ENCODE data around the gene CLASP1.
"Not testable (repeated sequence)": the region's sequence is repeated elsewhere in the genome, so short reads cannot be mapped to it uniquely, and the experiment has no call there.

The CLASP1 gene

DNA sequence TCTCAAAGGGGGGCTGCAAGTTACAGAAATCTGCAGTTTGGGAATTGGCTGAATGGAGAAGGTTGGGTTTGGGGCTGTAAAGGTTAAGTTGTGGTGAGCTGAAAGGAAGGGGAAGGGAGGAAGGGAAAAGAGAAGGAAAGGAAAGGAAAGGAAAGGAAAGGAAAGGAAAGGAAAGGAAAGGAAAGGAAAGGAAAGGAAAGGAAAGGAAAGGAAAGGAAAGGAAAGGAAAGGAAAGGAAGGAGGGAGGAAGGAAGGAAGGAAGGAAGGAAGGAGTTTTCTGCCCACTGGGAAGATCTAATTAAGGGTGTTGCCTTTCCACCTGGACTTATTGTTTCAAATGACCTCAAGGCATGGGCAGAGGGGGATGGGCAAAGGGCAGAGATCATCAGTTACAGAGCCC, 348.1 kb downstream of the CLASP1 start:
- not testable (repeated sequence) for DNase-seq

DNA sequence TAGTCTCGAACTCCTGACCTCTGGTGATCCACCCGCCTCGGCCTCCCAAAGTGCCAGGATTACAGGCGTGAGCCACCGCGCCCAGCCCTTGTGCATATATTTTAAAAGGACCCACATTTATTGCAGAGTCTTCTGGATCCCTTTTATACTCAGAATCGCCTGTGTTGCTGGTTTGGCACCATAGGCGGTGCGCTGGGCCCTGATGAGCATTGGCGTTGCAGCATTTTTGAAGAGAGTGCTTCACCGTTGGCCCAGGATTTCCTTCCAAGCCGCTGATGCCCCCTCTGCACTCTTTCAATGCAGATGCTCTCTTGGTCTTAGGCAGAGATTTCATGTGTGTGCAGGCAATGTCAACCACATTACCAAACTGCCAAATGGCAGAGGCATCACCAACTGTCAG, 350.8 kb downstream of the CLASP1 start:
- no peak for DNase-seq

DNA sequence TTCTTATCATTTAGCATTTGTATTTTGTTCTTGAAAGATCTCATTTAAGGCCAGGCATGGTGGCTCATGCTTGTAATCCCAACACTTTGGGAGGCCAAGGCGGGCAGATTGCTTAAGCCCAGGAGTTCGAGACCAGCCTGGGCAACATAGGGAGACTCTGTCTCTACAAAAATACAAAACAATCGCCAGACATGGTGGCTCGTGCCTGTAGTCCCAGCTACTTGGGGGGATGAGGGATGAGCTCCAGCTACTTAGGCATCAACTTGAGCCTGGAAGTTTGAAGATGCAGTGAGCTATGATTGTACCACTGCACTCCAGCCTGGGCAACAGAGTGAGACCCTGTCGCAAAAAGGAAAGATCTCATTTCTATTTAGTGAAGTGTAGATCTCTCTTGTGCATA, 351.4 kb downstream of the CLASP1 start:
- not testable (repeated sequence) for DNase-seq

DNA sequence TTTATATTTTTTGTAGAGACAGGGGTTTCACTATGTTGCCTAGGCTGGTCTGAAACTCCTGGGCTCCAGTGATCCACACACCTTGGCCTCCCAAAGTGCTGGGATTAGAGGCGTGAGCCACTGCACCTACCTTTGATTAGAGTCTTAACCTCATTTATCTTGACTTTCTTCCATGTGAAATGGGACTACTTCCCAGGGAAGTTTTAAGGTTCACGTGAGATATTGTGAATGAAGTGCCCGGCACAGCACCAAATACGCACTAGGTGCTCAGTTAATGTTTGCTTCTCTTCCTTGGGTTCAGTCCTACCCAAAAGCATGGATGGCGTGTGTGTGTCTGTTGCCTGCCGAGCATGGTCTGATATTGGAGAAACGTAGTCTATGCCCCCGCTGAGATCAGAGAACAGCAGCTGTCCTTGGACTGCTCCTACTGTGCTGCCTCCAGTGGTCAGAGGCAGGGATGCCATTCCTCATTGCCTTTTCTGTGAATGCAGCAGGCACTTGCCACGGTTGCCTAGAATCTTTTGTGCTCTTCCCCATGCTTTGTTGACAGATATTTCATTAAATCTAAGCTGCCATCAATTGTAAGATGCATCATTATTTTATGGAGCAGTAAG, 351.9 kb downstream of the CLASP1 start:
- peak; percentile 83 for DNase-seq

DNA sequence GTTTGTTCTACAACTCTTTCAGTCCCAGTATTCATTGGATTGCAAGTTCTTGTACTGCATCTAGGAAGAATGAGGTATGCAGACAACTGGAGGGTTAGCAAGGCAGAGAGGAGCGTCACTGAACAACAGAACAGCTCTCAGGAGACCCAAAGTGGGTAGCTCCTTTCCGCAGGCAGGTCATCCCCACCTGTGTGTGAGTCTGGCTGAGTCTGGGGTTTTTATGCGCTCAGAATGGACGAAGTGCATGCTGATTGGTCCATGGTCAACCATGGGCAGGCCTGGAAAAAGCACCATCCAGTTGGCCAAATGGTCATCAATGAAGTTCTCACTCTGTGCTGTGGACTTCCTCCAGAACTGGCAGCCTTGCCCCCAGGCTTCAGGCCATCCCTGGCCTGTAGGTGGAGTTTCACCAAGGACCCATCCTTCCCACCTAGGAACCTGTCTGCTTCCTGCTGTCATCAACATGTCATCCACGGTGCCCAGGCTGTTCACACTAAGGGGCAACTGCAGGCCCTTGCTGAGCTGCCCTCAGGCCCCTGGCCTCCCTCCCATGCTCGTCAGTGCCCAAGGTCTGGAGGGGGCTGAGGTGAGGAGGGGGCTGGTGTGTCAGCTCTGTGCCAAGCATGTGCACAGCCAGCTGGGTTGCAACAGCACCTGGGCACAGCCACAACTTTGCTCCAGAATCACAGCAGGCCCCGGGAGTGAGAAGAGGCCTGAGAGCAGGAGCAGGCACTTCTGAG, 353.2 kb downstream of the CLASP1 start:
- no peak for DNase-seq

DNA sequence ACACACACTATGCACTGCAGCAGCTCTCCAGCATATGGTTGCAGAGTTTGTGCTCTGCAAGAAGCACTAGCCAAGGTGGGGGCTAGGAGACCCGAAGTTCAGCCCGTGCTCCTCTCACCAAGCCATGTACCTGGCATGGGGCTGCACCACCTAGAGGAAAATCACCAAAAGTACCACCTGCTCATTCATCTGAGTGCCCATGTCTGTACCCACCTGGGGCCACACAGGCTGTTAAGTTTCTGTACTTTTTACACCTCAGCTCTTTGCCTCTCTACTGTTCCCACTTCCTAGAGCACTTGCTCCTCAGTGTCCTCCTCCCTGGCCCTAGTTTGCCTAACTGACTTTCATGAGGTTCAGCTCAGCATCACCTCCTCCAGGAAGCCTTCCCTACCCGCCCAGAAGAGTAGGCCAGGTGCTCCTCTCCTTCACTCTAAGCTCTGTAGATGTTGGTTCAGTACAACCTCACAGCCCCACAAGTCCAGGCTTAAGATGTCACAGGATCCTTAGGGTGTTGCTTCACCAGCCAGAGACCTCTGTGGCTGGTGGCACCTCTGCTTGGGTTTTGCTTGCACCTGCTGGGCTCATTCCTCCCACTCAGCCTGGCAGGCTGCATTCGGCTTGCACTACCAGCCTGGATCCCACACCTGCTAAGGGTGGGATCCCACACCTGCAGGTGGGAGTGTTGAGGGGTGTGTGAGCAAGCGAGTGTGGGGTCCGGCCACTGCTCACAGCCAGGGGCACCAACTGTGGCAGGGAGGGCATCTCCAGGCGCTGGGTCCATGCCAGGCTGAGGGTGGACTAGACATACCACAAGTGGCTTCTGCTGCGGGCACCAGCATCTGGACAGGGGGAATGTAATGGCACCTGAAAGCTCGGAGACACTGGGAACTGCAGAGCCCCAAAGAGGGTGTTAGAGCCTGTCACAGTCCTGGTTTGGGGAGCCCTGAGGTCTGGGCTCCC, 354.1 kb downstream of the CLASP1 start:
- DNase-seq = no peak

DNA sequence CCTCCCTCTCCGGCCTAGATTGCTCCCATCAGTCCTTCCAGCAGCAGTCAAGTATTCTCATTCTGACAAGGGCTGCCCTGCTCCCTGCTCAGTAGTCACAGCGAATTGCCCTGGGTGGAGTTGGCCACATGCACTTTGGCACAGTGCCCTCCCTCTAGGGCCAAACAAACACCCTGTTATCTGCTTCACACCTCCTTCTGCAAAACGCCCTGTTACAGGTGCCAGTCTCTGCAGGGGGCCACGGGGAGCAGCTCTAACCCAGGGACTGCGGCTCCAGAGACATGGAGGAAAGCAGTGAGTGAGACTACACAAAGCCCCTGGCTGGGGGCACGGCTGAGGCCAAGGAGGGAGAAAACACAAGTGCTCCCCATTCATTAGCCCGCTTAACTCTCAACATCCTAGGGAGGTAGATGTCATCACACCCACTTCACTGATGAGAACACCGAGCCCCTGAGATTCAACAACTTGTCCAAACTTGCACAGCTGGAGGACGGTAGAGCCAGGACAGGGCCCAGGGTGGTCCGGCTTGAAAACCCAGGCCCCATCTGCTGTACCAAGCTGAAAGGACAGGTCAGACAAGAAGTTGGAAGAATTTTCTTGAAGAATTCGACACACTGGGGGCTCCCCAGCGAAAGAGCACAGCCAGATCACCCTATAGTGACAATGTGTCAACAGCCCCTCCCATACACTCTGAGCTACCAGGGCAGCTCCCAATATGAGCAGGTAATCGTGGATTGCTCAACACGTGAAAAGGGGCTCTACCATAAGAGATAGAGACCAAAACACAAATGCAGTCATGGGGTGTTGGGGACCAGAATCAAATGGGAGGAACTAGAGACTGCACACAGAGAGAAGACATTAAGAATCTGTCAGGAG, 355.6 kb downstream of the CLASP1 start:
- peak; percentile 89 for DNase-seq

DNA sequence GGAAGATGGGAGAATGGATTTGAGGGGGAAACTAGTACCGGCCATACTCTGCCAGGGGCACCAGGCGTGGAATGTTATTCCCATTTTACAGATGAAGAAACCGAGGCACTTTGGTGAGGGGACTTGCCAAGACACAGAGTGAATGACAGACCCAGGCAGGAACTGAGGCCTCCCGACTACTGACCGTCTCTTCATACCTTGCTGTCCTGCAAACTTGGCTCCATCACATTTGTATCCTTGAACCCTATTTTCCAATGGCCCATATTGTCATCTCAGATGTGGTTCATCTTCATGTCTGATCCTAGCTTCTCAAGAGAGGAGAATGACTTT, 358.0 kb downstream of the CLASP1 start:
- no peak for DNase-seq

DNA sequence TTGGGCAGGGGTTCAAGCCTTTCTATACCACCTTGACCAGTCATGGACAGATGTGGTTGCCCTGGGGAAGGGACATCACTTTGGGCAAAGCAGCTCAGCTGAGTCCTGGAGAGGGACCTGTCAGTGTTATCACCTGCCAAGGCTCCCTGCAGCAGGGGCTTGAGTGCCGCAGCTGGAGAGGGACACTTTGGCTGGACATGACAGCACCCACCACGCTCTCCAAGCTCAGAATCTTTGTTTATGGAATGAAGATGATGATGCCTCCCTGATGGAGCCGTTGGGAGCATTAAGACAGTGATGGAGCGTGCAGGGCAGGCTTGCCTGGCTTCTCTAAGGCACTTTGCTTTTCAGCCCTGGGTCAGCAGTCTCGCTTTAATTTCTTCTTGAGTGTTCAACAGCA, 360.0 kb downstream of the CLASP1 start:
- DNase-seq = no peak

DNA sequence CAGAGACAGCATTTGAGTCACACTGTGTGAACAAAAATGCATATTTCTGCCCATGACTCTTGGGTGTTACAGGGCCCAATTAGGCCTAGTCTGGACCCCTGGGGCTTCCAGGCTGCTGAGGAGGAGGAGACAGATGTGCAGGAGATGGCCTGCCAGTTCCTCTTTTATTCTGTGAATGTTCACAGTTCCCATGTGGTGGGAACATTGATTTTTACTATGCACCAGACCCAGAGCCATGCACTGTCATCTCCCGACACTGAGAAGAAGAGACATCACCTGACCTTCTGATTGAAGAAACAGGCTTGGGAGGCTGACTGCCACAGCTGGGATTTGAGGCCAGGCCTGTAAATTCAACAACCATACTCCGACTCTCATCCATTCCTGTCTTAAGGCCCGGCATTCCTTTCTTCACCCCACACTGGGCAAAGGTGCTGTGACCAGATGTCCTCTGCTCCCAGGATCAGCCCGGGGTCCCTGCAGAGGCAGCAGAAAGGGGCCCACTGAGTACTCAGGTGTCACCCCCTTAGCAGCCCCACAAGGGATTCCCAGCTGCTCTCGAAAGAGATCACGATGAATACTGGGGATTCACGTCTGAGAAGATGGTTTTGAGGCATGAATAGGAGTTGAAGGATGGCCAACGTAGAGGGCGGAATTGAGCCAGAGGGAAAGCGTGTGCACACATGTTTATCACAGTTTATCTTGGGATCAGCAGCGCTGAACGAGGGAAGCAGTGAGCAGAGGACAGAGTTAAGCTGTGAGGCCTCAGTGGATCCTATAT, 360.6 kb downstream of the CLASP1 start:
- DNase-seq = no peak

DNA sequence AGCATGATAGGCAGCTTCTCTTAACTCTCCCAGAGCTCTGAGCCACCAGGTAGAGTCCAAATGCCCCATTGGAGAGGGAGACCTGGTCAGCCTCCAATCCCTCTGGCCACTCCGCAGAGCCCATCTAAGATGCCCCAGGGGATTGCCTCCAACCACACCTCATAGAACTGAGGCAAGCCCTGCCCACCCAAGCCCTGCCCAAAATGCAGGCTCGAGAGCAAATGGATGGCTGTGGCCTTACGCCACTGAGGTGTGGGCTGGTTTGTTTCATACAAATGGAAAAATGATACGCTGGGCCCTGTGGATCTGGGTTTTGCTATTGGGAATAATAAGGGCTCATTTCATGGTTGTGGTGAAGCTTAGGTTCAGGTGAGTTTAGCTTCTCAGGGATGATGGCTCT, 361.3 kb downstream of the CLASP1 start:
- DNase-seq = no peak

Measured in NCI-H345 (cell line).